A549 (cell line): Measurements from ENCODE around the gene UBQLN1. TPM values are rescaled to one million over a fixed set of nuclear protein-coding genes. Genes with fewer than 3 reads are reported as not detected.

Source experiments
- ATAC-seq, 2 experiments: fragments of 200-7000 bp in 1 of 2; fragments of >200 bp in 1 of 2; cut with Nextera tagmentation in 1 of 2; cut with Tn5 transposase in 1 of 2; 3 replicates each; pipeline versions ENCODE4 v1.8.0 to v1.9.1; 2018 to 2020; ENCODE audit warnings: mild to moderate bottlenecking in 1 of 2, moderate library complexity in 1 of 2
- CTCF ChIA-PET: fragments of 300-600 bp; sonication (Branson Sonifier 250); formaldehyde crosslinking; extraction: SDS; loops from one replicate; lab custom pipeline; 2021; ENCODE audit warnings: antibody characterized with exemption, inconsistent platforms; lab: Yijun Ruan, JAX
- POLR2A ChIA-PET: fragments of 350-600 bp; formaldehyde crosslinking; extraction: SDS; loops from one replicate; lab custom pipeline; 2021; ENCODE audit warnings: antibody characterized with exemption, inconsistent platforms; lab: Yijun Ruan, JAX
- DNase-seq, 2 experiments: peaks; one replicate each; pipeline versions ENCODE4 v3.0.0 to v3.0.0-alpha.2; 2011 to 2016; ENCODE audit warnings: low read depth in 1 of 2, low spot score in 1 of 2
- FAIRE-seq: peaks from 2 replicates; lab custom pipeline; 2011; peaks lifted over from hg19 to GRCh38; lab: Jason Lieb, UNC
- H3K27ac ChIP-seq, 2 experiments: fragments of >200 bp; sonication (Bioruptor Twin); formaldehyde crosslinking; 3 replicates each; pipeline ENCODE4 v1.5.1; 2016 to 2017
- H3K4me1 ChIP-seq: fragments of >200 bp; sonication (Bioruptor Twin); formaldehyde crosslinking; 3 replicates; pipeline ENCODE4 v1.6.1; 2016
- H3K4me2 ChIP-seq: fragments of >200 bp; sonication (Bioruptor Twin); formaldehyde crosslinking; 3 replicates; pipeline ENCODE4 v1.6.1; 2016
- H3K4me3 ChIP-seq: fragments of >200 bp; sonication (Bioruptor Twin); formaldehyde crosslinking; 3 replicates; pipeline ENCODE4 v1.5.1; 2016
- H3K9me3 ChIP-seq: fragments of >200 bp; sonication (Bioruptor Twin); formaldehyde crosslinking; 3 replicates; pipeline ENCODE4 v1.6.1; 2016
- CEBPB ChIP-seq, 2 experiments: fragments of >200 bp in 1 of 2; sonication (Bioruptor Twin) in 1 of 2; formaldehyde crosslinking in 1 of 2; IDR thresholded peaks; 2 replicates each; pipeline ENCODE4 v1.6.1; 2012 to 2016
- EHF ChIP-seq: fragments of 250-450 bp; sonication (Bioruptor Pico); IDR thresholded peaks from 2 replicates; pipeline ENCODE4 v1.5.0; 2020; ENCODE audit warnings: mild to moderate bottlenecking
- ELK1 ChIP-seq: fragments of 150-350 bp; IDR thresholded peaks from 2 replicates; pipeline ENCODE4 v1.6.1; 2014; ENCODE audit warnings: low read depth, mild to moderate bottlenecking, low read length
- ESRRA ChIP-seq: fragments of 150-350 bp; IDR thresholded peaks from 2 replicates; pipeline ENCODE4 v1.6.1; 2014; ENCODE audit warnings: mild to moderate bottlenecking, low read length, borderline replicate concordance
- FOSB ChIP-seq: fragments of 250-450 bp; sonication (Bioruptor Pico); IDR thresholded peaks from 2 replicates; pipeline ENCODE4 v1.5.0; 2020; ENCODE audit warnings: mild to moderate bottlenecking, moderate library complexity
- HES2 ChIP-seq: fragments of >200 bp; sonication (Bioruptor Twin); formaldehyde crosslinking; IDR thresholded peaks from 2 replicates; pipeline ENCODE4 v1.6.1; 2016
- HOXB13 ChIP-seq: fragments of 250-450 bp; sonication (Bioruptor Pico); IDR thresholded peaks from 2 replicates; pipeline ENCODE4 v1.5.0; 2020; ENCODE audit warnings: low read depth, mild to moderate bottlenecking, moderate library complexity
- MAFK ChIP-seq: fragments of 450-650 bp; IDR thresholded peaks from 2 replicates; pipeline ENCODE4 v1.6.1; 2014; ENCODE audit not compliant: partially characterized antibody
- POLR2A ChIP-seq: IDR thresholded peaks from 2 replicates; pipeline ENCODE4 v1.6.1; 2012; ENCODE audit warnings: mild to moderate bottlenecking, low read length
- RAD21 ChIP-seq, 2 experiments: fragments of >200 bp in 1 of 2; sonication (Bioruptor Twin) in 1 of 2; formaldehyde crosslinking in 1 of 2; IDR thresholded peaks in 1 of 2; conservative IDR thresholded peaks in 1 of 2; 2 replicates in 1 of 2; 3 replicates in 1 of 2; pipeline ENCODE4 v1.6.1; 2012 to 2018; ENCODE audit warnings: inconsistent platforms in 1 of 2
- RFX5 ChIP-seq: fragments of 450-650 bp; IDR thresholded peaks from 2 replicates; pipeline ENCODE4 v1.7.1; 2014; ENCODE audit warnings: antibody characterized with exemption, mild to moderate bottlenecking, moderate library complexity
- SREBF2 ChIP-seq: fragments of 450-650 bp; IDR thresholded peaks from 2 replicates; pipeline ENCODE4 v1.6.1; 2014; ENCODE audit warnings: mild to moderate bottlenecking, moderate library complexity
- ZNF302 ChIP-seq: fragments of 250-450 bp; sonication (Bioruptor Pico); IDR thresholded peaks from 2 replicates; pipeline ENCODE4 v1.9.0; 2021; ENCODE audit warnings: inconsistent platforms, mild to moderate bottlenecking, moderate library complexity
- WGBS: methylation state at CpG from one replicate; pipeline ENCODE4 v1.1.6; 2017; ENCODE audit errors: missing lambda C conversion rate; 5-methylcytosine and 5-hydroxymethylcytosine counted together
- polyA plus RNA-seq, 4 experiments: library from polyadenylated mRNA; depleted of rRNA in 3 of 4; stranded (reverse); fragments of >200 nt; fragmentation: RNase III in 1 of 4; extraction: RNeasy Plus Mini Kit Qiagen cat#74134 plus additional on column Dnase treatment in 1 of 4; gene quantifications; 2 replicates in 3 of 4; 3 replicates in 1 of 4; pipeline ENCODE4 v1.2.3, GENCODE V29; 2011 to 2017
- TF ChIP-seq, protein P1 (sequence below): IDR thresholded peaks from 2 replicates; pipeline ENCODE4 v1.6.1; 2012

Gene UBQLN1
- polyA plus RNA-seq, 2 of the 4 experiments (the other 2 are of a cell fraction), result 93.5 to 187 TPM

DNA sequence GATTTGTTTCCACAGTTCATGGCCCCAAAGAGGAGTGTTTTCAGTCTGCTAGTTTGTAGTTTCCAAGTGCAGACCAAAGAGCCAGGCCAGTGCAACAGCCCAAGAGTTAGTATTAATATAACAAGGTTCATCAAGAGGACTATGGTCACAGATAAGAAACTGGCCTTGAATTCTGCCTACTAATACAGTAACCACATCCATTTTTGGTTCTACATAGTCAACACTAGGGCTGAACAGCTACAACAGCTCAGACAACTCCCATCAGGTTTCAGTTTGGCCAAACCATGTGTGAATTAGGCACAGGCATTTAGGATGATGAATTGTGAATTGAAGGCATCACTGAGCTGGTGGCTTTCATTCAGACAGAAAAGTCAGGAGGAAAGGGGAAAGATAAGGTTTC is 13.8 kb upstream of the UBQLN1 start:
- CTCF ChIA-PET, result no interaction called here
- H3K9me3 ChIP-seq, result no peaks in the 10 kb centered on the region
- no peak overlapping the region for H3K4me2 ChIP-seq
- no peak overlapping the region for H3K27ac ChIP-seq
- no peaks in the 10 kb centered on the region for H3K4me1 ChIP-seq
- POLR2A ChIA-PET, result no interaction called here
- H3K4me3 ChIP-seq, result no peak overlapping the region
- ATAC-seq (no peak), DNase-seq (no peak), FAIRE-seq (no peak)
- TF ChIP-seq EHF (no peak), SREBF2 (no peak), ESRRA (no peak)

DNA sequence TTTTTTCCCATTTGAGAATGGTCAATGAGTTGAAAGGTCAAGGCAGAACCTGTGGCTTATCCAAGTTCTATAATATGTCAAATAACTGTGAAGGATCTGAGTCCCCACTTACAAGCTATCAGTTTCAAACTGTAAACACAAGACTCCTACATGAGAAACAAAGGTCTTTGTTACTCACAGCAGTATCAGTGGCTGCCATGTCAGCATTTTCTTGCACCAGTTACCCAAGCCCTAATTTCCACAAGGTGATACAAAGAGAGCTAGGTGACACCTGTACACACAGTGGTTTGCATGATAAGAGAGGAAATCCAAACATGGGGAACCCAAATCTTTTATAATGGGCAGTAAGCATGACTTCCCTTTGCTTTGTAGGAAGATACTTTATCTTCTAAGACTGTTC is 8.0 kb upstream of the UBQLN1 start:
- no peaks in the 10 kb centered on the region for H3K4me1 ChIP-seq
- peak; percentile 93 for TF ChIP-seq MAFK
- TF ChIP-seq HOXB13 (CRISPR knock-in tag), result no peak
- no peaks in the 10 kb centered on the region; the same call in 2 of the 3 replicates for H3K9me3 ChIP-seq
- DNase-seq (no peak), ATAC-seq (no peak), FAIRE-seq (no peak)
- ChIA-PET POLR2A (interaction anchor here (1.4 kb wide), 1 partner anchor 8 kb away, joined by 3 read pairs; no protein-coding TSS in a partner anchor), CTCF (interaction anchor here (0.6 to 1.3 kb wide), 2 partner anchors 8 to 9 kb away, joined by 3 read pairs; no protein-coding TSS in a partner anchor)
- H3K4me2 ChIP-seq, result no peak overlapping the region
- no peak overlapping the region for H3K4me3 ChIP-seq
- H3K27ac ChIP-seq, result no peak overlapping the region

GRCh38 chr9:83715221-83715620 is 7.5 kb upstream of the UBQLN1 start:
- Histone ChIP-seq H3K4me1 (no peaks in the 10 kb centered on the region), H3K9me3 (no peaks in the 10 kb centered on the region; the same call in 2 of the 3 replicates), H3K4me2 (no peak overlapping the region), H3K27ac (no peak overlapping the region), H3K4me3 (no peak overlapping the region)
- WGBS, result 90% methylated on average over 1 of the region's 1 CpG
- POLR2A ChIA-PET, result no interaction called here
- CTCF ChIA-PET, result interaction anchor here (1.3 kb wide), 1 partner anchor 10 kb away, joined by 3 read pairs; no protein-coding TSS in a partner anchor
- TF ChIP-seq HES2, result no peak
- no peak for TF ChIP-seq ZNF302 (CRISPR knock-in tag)
- no peak for TF ChIP-seq ELK1
- ATAC-seq, result no peak
- FAIRE-seq, result no peak
- no peak for DNase-seq

DNA sequence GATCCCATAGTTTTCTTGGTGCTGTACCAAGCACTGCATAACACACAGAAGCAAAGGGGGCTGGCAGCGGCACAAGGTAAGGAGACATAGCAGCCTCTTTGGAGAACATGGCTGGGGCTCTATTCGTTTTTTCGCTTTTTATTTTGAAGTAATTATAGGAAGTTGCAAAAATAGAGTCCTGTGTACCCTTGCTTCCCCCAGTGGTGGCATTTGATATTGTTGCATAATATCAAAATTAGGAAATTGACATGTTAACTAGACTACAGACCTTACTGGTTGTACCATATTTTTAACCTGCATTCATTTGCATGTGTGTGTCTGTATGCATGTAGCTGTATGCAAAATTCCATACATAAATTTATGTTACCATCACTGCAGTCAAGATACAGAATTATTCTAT is 6.6 kb upstream of the UBQLN1 start:
- no peak for FAIRE-seq
- H3K4me3 ChIP-seq, result no peak overlapping the region
- H3K27ac ChIP-seq, result no peak overlapping the region
- no peak overlapping the region for H3K4me2 ChIP-seq
- H3K9me3 ChIP-seq, result no peaks in the 10 kb centered on the region; the same call in 2 of the 3 replicates
- ATAC-seq, result peak; percentile 47 to 54; a peak in 2 of 6 replicates
- 30% methylated on average over 3 of the region's 3 CpGs for WGBS
- no peaks in the 10 kb centered on the region for H3K4me1 ChIP-seq
- POLR2A ChIA-PET, result no interaction called here
- DNase-seq, result no peak
- TF ChIP-seq, protein P1, sequence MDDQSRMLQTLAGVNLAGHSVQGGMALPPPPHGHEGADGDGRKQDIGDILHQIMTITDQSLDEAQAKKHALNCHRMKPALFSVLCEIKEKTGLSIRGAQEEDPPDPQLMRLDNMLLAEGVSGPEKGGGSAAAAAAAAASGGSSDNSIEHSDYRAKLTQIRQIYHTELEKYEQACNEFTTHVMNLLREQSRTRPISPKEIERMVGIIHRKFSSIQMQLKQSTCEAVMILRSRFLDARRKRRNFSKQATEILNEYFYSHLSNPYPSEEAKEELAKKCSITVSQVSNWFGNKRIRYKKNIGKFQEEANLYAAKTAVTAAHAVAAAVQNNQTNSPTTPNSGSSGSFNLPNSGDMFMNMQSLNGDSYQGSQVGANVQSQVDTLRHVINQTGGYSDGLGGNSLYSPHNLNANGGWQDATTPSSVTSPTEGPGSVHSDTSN, result no peak
- TF ChIP-seq CEBPB (IDR thresholded peaks at IDR 0.05) (peak; percentile 24 to 56; a peak in 2 of 4 replicates), RAD21 (conservative IDR thresholded peaks at IDR 0.05 in 1 of 2, IDR thresholded peaks at IDR 0.05 in 1 of 2) (peak in 1 of 2 experiments; percentile 25; a peak in 1 of 5 replicates), POLR2A (no peak), RFX5 (no peak), FOSB (CRISPR knock-in tag) (no peak)
- TF ChIP-seq, all 56 proteins: peak for 2
- CTCF ChIA-PET, result interaction anchor here (1.3 kb wide), 1 partner anchor 11 kb away, joined by 3 read pairs; no protein-coding TSS in a partner anchor
